ENCODE data around the gene SLC6A9.

DNA sequence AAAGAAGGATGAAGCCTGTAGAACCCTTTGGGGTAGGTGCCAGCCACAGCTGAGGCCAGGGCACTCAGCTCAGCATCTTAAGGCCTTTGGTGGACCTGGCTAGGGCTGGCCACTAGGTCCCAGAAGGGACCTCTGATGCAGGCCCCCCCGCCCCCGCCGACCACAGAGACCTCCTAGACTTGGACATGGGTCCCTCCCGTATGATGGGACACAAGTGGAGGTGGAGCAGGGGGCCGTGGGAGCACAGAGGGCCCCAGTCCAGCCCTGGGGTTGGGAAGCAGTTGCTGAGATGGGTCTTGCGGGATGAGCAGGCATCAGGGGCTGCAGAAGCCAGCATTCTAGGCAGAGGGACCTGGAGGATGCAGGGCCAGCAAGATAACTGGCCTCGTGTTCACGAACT is 49.0 kb downstream of the SLC6A9 start:
- TF ChIP-seq, protein P1, sequence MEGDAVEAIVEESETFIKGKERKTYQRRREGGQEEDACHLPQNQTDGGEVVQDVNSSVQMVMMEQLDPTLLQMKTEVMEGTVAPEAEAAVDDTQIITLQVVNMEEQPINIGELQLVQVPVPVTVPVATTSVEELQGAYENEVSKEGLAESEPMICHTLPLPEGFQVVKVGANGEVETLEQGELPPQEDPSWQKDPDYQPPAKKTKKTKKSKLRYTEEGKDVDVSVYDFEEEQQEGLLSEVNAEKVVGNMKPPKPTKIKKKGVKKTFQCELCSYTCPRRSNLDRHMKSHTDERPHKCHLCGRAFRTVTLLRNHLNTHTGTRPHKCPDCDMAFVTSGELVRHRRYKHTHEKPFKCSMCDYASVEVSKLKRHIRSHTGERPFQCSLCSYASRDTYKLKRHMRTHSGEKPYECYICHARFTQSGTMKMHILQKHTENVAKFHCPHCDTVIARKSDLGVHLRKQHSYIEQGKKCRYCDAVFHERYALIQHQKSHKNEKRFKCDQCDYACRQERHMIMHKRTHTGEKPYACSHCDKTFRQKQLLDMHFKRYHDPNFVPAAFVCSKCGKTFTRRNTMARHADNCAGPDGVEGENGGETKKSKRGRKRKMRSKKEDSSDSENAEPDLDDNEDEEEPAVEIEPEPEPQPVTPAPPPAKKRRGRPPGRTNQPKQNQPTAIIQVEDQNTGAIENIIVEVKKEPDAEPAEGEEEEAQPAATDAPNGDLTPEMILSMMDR (IDR thresholded peaks at IDR 0.05; ENCODE audit: insufficient read depth, low read length, poor library complexity, severe bottlenecking) = no peak
- no peak for TF ChIP-seq EZH2phosphoT487 (conservative IDR thresholded peaks at IDR 0.05; ENCODE audit: low read length)

Data from SU-DHL-6 (cell line).